VCaP (cell line): ENCODE results near the gene CFB.
"Not testable (repeated sequence)": the region's sequence is repeated elsewhere in the genome, so short reads cannot be mapped to it uniquely, and the experiment has no call there.

Source experiments
- H3K27ac ChIP-seq: fragments of 450-650 bp; 2 replicates; pipeline ENCODE4 v1.5.1; 2017
- TF ChIP-seq, protein P1 (sequence below): fragments of 450-650 bp; conservative IDR thresholded peaks from 2 replicates; pipeline ENCODE4 v1.5.1; 2017; ENCODE audit warnings: mild to moderate bottlenecking, moderate library complexity

CFB gene

DNA sequence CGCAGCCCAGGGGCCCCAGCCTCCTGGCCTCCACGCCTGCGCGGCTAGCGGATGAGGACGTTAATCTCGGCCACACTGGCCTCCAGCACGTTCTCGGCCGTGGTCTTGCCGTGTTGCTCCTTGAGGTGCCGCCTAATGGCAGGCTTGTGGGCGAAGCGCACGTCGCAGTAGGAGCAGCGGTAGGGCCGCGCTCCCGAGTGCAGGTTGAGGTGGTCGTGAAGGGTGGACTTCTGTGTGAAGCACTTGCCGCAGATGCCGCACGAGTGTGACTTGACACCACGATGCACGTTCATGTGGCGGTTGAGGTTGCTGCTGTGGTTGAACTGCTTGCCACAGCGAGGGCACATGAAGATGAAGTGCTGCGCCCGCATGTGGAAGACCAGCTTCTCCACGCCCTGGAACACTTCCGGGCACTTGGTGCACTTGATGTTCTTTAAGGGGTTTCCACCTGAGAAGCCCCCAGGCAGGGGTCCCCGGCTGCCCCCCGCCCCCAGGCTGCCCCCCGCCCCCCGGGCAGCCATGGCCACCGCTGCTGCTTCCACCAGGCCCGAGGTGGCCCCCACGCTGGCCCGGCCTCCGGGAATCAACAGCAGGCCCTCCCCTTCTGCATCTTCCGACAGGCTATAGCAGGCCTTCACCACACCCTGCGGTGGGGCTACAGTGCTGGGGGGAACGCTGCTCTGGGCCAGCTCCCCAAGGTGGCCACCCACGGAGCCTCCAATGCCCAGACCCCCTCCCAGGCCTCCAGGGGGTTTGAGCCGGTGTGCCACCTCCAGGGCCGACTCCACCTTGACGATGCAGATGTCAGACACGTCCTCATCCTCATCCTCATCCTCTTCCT is 45.8 kb upstream of the CFB start:
- TF ChIP-seq, protein P1, sequence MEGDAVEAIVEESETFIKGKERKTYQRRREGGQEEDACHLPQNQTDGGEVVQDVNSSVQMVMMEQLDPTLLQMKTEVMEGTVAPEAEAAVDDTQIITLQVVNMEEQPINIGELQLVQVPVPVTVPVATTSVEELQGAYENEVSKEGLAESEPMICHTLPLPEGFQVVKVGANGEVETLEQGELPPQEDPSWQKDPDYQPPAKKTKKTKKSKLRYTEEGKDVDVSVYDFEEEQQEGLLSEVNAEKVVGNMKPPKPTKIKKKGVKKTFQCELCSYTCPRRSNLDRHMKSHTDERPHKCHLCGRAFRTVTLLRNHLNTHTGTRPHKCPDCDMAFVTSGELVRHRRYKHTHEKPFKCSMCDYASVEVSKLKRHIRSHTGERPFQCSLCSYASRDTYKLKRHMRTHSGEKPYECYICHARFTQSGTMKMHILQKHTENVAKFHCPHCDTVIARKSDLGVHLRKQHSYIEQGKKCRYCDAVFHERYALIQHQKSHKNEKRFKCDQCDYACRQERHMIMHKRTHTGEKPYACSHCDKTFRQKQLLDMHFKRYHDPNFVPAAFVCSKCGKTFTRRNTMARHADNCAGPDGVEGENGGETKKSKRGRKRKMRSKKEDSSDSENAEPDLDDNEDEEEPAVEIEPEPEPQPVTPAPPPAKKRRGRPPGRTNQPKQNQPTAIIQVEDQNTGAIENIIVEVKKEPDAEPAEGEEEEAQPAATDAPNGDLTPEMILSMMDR: no peak
- H3K27ac ChIP-seq: no peak overlapping the region

DNA sequence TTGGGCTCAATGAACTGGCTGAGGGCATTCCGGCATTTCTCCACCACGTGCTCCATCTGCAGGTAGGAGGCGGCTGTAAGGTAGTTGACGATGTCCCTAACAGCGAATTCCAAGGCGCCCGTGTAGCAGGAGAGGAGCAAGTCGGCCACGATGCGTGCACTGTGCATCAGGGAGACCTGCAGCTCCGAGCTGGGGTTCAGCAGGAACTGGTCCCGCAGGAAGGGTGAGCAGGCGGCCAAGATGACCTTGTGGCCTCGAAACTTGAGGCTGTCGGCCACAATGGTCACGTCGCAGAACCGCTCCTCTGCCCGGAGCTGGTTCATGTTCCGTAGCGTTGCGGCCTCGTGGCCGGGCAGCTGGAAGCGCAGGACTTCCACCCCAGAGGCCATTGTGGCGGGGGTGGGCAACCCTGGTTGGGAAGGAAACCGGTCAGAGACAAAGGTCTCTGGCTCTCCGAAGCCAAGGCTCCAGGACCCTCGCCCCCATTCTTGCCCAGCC is 44.9 kb upstream of the CFB start:
- H3K27ac ChIP-seq: peak overlapping the region; percentile 92
- TF ChIP-seq, protein P1: no peak

DNA sequence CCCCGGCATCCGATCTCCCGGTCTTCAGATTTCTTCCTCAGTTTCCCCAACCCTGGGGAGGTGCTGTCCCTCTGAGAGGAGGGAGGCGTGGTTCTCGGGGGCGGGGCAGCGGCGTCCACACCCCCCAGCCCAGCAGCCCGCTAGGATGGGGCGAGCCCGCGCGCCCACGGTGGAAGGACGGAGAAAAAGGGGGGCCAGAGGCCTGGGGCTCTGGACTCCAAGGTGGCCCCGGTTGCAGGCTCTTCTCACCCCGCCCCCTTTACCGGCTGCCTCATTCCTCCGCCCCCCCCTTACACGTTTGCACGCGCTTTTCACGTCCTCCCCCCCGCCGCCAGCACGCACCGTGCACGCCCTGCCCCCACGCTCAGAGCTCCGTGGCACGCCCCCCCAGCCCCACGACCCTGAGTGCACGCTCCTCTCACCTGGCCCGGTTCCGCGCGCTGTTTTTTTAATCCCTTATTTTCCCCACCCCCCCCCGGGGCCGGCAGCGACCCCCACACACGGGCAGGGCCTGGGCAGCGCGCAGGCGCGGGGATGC is 44.4 kb upstream of the CFB start:
- H3K27ac ChIP-seq: peak overlapping the region; percentile 92
- TF ChIP-seq, protein P1: no peak

DNA sequence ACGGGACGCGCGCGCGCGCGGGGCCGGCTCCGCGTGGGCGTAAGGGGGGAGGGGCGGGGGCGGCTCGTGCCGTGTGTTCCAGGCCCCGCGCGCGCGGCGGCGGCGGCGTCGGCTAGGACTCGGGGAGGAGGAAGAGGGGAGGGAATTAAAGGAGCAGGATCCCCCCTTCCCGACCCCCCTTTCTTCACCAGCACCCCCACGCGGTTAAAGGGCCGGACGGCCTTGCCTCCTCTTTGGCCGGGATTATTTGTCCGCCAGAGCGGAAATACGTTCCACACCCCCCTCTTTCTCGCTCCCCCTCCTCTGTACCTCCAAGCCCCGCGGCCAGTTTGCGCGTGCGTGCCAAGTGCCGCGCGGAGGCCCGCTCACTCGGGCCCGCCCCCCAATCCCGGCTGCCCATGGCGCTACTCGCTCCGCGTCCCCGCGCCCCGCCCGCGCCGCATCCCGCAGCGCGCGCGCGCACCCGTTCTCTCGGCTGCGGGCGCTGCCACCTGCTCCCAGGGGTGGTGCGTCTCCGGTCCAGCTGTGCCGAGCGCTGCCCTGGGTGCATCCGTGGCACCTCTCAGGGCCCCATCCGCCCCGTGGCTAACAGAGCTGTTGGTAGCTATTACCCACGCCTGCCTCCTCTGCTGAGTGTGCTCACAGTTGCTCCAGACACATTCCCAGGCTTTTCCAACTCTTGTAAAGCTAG is 43.8 kb upstream of the CFB start, which contains the start of gene ZBTB12:
Gene ZBTB12, minus strand, starts transcription at position 134 of the 691 bp plus-strand sequence. CDS start 781 bp downstream, outside the sequence.
- TF ChIP-seq, protein P1: no peak
- peak within 1 kb of the TSS; percentile 92 for H3K27ac ChIP-seq

DNA sequence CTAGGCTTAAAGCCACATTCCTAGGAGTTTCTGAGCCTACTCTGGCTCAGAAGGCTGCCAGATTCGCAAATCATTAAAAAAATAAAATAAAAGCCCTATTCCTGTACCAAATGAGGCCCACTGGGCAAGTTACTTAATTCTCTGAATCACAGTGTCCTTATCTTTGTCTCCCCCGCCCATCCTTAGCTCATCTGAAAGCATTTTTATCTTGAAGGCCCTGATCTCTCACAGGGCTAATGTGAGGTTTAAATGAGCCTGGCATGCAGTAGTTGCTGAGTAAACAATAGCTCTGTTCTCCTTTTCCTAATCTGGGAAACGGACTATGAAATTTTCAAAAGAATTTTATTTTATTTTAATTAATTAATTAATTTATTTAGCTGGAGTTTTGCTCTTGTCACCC is 41.9 kb upstream of the CFB start:
- no peak overlapping the region for H3K27ac ChIP-seq
- TF ChIP-seq, protein P1: no peak

DNA sequence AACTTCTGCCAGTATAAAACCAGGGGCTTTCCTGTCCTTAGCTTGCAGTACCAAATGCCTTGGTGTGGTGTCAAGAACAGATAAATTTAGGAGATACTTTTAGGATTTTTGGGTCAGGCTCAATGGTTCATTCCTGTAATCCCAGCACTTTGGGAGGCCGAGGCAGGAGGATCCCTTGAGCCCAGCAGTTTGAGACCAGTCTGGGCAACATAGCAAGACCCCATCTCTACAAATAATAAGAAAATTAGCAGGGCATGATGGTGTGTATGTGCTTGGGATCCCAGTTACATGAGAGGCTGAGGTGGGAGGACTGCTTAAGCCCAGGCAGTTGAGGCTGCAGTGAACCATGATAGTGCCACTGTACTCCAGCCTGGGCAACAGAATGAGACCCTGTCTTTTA is 40.9 kb upstream of the CFB start:
- TF ChIP-seq, protein P1: no peak
- no peak overlapping the region for H3K27ac ChIP-seq

DNA sequence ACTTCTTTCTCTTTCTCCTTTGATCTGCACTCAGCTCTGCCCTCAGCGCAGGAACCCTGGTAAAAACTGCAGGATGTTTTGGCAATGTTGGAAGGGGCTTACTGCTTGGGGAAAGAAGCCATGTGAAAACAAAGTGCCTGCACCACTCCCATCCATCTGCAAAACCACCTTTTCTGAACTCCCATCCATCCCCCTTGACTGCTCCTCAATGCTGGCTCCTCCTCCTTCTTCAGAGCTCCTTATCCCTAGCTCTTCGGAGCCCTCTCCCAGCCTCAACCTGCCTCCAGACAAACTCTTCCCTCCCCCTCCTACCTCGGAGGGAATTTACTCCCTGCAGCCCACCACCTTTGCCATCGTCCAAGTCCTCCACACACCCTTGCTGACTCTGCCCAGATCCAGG is 39.8 kb upstream of the CFB start:
- no peak overlapping the region for H3K27ac ChIP-seq
- TF ChIP-seq, protein P1: no peak

DNA sequence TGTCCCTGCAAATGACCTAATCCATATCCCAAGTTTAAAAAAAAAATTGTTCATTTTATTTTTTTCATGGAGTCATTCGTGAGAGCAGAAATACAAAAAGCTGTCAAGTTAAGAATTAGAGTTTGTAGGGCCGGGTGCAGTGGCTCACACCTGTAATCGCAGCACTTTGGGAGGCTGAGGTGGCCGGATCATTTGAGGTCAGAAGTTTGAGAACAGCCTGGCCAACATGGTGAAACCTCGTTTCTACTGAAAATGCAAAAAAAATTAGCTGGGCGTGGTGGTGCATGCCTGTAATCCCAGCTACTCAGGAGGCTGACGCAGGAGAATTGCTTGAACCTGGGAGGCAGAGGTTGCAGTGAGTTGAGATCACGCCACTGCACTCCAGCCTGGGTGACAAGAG is 39.2 kb upstream of the CFB start:
- not testable (repeated sequence) for H3K27ac ChIP-seq
